ENCODE measurements around the gene TMOD3. TPM values are rescaled to one million over a fixed set of nuclear protein-coding genes. Genes with fewer than 3 reads are reported as not detected.

Gene TMOD3
- total and polyA plus RNA-seq, 2 donors (not counting 3 experiments of a cell fraction or from before 2014, with no cell fraction given): 10.4 to 64.3 TPM

DNA sequence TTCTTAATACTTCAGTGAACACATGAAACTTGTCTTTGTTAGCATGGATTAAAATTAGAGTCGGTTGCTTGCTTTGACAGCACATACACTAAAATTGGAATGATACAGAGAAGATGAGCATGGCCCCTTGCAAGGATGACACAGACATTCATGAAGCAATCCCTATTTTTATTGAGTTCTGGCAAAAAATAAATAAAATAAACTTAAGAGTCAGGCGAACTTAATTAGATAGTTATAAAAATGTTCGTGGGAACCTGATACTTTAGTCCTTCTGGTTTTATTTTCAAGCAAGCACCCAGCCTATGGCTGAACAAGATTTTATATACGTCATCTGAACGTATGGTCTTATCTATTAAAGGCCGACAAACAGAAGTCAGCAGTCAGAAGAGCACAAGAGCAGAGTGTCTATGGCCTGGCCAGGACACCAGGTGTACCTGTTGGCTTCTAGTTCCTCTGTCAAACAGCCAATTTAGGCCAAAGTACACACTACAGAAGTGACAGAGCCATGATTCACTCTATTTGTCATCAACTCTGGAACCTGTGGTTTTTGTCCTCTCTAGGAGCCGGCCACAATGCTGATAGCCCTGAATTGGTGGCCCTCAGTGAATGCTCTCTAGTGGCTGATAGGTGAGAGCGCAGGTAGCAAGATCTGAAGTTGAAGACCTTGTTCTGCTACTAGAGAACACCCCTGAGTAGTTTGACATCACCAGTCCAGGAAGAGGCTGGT lies 77.8 kb downstream of the TMOD3 start:
- ChIA-PET POLR2A (no interaction called here), CTCF (interaction anchor here (1.0 kb wide), 3 partner anchors 10 to 131 kb away, joined by 3 to 5 read pairs (median 4); no protein-coding TSS in a partner anchor)
- no peak overlapping the region for H3K9ac ChIP-seq (replicated peaks; ENCODE audit: extremely low read depth, insufficient read depth, low read length)
- DNase-seq (ENCODE audit: low read depth, low spot score) (no peak), FAIRE-seq (no peak)
- H3K4me2 ChIP-seq (ENCODE audit: insufficient read depth, low read length): no peak overlapping the region
- H3K36me3 ChIP-seq (ENCODE audit: control insufficient read depth in 2 of 2, extremely low read depth in 1 of 2, insufficient read depth in 2 of 2, low read length in 2 of 2): peaks cover 0 to 5% of the 10 kb centered on the region in 2 experiments
- dilution Hi-C loops (cut with MboI; ENCODE audit: extremely low pct_ligation_motif_present, low sequenced_read_pairs): no loop called here
- no peaks in the 10 kb centered on the region for H3K4me1 ChIP-seq (ENCODE audit: control insufficient read depth, extremely low read depth, insufficient read depth, low read length)
- H2AFZ ChIP-seq (ENCODE audit: low read depth, low read length): no peak overlapping the region
- no peak overlapping the region for H3K4me3 ChIP-seq (replicated peaks in 1 of 3; ENCODE audit: insufficient read depth in 1 of 3, low read depth in 1 of 3, low read length in 3 of 3)
- H3K9me1 ChIP-seq (replicated peaks; ENCODE audit: control insufficient read depth, extremely low read depth, insufficient read depth, low read length): no peaks in the 10 kb centered on the region
- TF ChIP-seq GATA2 (IDR thresholded peaks at IDR 0.05; ENCODE audit: insufficient read depth, insufficient read length, low read depth, low read length) (no peak), JUN (IDR thresholded peaks at IDR 0.05; ENCODE audit: borderline replicate concordance, insufficient read depth, insufficient read length, low read depth) (no peak), POLR2A (IDR thresholded peaks at IDR 0.05; ENCODE audit: low read depth, low read length) (no peak), MYC (IDR thresholded peaks at IDR 0.05; ENCODE audit: low read depth, low read length) (no peak), EZH2 (IDR thresholded peaks at IDR 0.05; ENCODE audit: borderline replicate concordance, low read depth, low read length, severe bottlenecking) (no peak), FOS (IDR thresholded peaks at IDR 0.05; ENCODE audit: borderline replicate concordance, insufficient read depth, low read length) (no peak), POLR2AphosphoS5 (IDR thresholded peaks at IDR 0.05; ENCODE audit: insufficient read depth, low read depth, low read length) (no peak)
- TF ChIP-seq, protein P1, sequence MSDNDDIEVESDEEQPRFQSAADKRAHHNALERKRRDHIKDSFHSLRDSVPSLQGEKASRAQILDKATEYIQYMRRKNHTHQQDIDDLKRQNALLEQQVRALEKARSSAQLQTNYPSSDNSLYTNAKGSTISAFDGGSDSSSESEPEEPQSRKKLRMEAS (IDR thresholded peaks at IDR 0.05; ENCODE audit: insufficient read depth, insufficient read length): no peak
- TF ChIP-seq, protein P2, sequence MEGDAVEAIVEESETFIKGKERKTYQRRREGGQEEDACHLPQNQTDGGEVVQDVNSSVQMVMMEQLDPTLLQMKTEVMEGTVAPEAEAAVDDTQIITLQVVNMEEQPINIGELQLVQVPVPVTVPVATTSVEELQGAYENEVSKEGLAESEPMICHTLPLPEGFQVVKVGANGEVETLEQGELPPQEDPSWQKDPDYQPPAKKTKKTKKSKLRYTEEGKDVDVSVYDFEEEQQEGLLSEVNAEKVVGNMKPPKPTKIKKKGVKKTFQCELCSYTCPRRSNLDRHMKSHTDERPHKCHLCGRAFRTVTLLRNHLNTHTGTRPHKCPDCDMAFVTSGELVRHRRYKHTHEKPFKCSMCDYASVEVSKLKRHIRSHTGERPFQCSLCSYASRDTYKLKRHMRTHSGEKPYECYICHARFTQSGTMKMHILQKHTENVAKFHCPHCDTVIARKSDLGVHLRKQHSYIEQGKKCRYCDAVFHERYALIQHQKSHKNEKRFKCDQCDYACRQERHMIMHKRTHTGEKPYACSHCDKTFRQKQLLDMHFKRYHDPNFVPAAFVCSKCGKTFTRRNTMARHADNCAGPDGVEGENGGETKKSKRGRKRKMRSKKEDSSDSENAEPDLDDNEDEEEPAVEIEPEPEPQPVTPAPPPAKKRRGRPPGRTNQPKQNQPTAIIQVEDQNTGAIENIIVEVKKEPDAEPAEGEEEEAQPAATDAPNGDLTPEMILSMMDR (IDR thresholded peaks at IDR 0.05; ENCODE audit: extremely low read depth in 1 of 2, insufficient read depth in 1 of 2, low read depth in 1 of 2, low read length in 2 of 2): no peak
- no peaks in the 10 kb centered on the region for H3K9me3 ChIP-seq (replicated peaks; ENCODE audit: control insufficient read depth, insufficient read depth, low read length)
- H3K27me3 ChIP-seq (ENCODE audit: control insufficient read depth in 2 of 2, insufficient read depth in 2 of 2, low read length in 2 of 2): no peaks in the 10 kb centered on the region
- no TSS peak for BruUV-seq (replicated peaks)
- H3K79me2 ChIP-seq (ENCODE audit: control insufficient read depth, insufficient read depth, low read length): no peaks in the 10 kb centered on the region
- intact Hi-C loops (cut with micrococcal nuclease): loop anchor here (5.0 to 10.0 kb wide), 2 partner anchors 255 to 318 kb away; no protein-coding TSS in a partner anchor
- H4K20me1 ChIP-seq (replicated peaks; ENCODE audit: control insufficient read depth, extremely low read depth, insufficient read depth, low read length): no peaks in the 10 kb centered on the region
- H3K27ac ChIP-seq (ENCODE audit: insufficient read depth, low read depth, low read length): no peak overlapping the region
